ENCODE measurements around the gene SERPINE1. TPM values are rescaled to one million over a fixed set of nuclear protein-coding genes. Genes with fewer than 3 reads are reported as not detected.

SERPINE1 gene
- total RNA-seq, 2 experiments from 2014 or later, result 0.07 TPM; not detected in 1

DNA sequence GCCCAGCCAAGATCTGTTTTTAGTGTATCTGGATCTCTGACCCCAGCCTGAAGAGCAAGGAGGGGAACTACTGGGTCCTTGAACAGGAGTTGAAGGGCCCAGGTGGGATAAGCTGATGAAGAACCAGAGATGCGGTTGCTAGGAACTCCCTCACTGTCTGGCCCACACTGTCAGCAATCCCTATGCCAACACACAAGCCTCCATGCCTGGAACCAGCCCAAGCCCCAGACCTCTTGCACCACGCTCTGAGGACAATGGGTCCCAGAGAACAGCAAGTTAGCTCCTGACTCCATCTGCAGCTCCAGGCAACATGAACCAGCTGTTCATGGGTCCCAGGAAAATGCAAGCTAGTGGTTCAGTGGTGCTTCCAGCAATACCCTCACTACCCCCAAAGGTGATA lies 50.7 kb downstream of the SERPINE1 start:
- CTCF ChIA-PET, result interaction anchor here (1.5 to 5.7 kb wide), 2 partner anchors 15 to 34 kb away, joined by 9 to 33 read pairs; no protein-coding TSS in a partner anchor
- no peak for DNase-seq
- Mint-ChIP-seq H3K36me3 (ENCODE audit: low read depth) (no peaks in the 10 kb centered on the region), H3K27me3 (ENCODE audit: low read depth) (peaks cover 72% of the 10 kb centered on the region), H3K27ac (no peak overlapping the region), H3K9me3 (no peaks in the 10 kb centered on the region), H3K4me3 (no peak overlapping the region), H3K4me1 (ENCODE audit: low read depth) (peaks cover 28% of the 10 kb centered on the region)
- intact Hi-C loops (cut with micrococcal nuclease), result loop anchor here (10.0 kb wide), 1 partner anchor 107 kb away; no protein-coding TSS in a partner anchor

DNA sequence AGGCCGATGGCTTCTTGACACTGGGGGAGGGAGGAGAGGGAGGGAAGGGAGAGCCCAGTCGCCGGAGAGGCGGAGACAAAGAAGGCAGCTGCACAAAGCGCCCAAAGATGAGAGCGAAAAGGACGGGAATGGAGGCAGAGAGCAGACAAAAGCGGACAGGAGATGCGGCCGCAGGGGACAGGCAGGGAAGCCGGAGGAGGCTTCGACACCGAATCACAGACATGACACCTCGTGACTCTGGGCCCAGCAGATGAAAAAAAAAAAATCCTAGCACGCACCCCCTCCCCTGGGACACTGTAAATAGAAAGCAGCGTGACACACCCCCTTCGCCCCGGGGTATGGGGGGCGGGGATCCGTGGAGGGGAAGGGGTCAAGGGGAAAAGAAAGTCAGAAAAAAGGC lies 52.2 kb downstream of the SERPINE1 start:
- peaks cover 62% of the 10 kb centered on the region for H3K27me3 Mint-ChIP-seq (ENCODE audit: low read depth)
- CTCF ChIA-PET, result no interaction called here
- H3K9me3 Mint-ChIP-seq, result no peaks in the 10 kb centered on the region
- no peaks in the 10 kb centered on the region for H3K36me3 Mint-ChIP-seq (ENCODE audit: low read depth)
- no peak overlapping the region for H3K27ac Mint-ChIP-seq
- H3K4me1 Mint-ChIP-seq (ENCODE audit: low read depth), result peaks cover 17% of the 10 kb centered on the region
- no peak for DNase-seq
- intact Hi-C loops (cut with micrococcal nuclease), result loop anchor here (10.0 kb wide), 1 partner anchor 106 kb away; no protein-coding TSS in a partner anchor
- H3K4me3 Mint-ChIP-seq, result no peak overlapping the region

DNA sequence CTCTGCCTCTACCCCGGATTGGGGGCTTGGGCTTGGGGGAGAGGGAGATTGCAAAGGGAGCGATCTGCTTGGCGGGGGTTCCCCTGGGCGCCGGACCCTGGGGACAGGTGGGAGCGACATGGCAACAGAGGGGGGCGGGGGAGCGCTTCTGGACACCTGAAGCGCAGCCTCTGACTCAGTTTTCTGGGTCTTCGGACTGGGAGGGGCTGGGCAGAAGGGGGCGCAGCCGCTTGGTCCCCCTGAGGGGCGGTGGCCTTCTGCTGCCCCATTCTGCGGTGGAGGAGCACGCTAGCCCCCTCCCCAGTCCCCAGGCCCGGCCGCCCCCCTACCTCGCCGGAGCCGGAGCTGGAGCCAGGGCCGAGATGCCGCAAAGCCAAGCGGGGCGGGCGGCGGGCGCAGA lies 52.8 kb downstream of the SERPINE1 start:
- Mint-ChIP-seq H3K27me3 (ENCODE audit: low read depth) (peaks cover 58% of the 10 kb centered on the region), H3K9me3 (no peaks in the 10 kb centered on the region), H3K4me3 (no peak overlapping the region), H3K36me3 (ENCODE audit: low read depth) (no peaks in the 10 kb centered on the region), H3K4me1 (ENCODE audit: low read depth) (peaks cover 12% of the 10 kb centered on the region), H3K27ac (no peak overlapping the region)
- DNase-seq, result no peak
- intact Hi-C loops (cut with micrococcal nuclease), result loop anchor here (10.0 kb wide), 1 partner anchor 105 kb away; no protein-coding TSS in a partner anchor
- CTCF ChIA-PET, result no interaction called here

DNA sequence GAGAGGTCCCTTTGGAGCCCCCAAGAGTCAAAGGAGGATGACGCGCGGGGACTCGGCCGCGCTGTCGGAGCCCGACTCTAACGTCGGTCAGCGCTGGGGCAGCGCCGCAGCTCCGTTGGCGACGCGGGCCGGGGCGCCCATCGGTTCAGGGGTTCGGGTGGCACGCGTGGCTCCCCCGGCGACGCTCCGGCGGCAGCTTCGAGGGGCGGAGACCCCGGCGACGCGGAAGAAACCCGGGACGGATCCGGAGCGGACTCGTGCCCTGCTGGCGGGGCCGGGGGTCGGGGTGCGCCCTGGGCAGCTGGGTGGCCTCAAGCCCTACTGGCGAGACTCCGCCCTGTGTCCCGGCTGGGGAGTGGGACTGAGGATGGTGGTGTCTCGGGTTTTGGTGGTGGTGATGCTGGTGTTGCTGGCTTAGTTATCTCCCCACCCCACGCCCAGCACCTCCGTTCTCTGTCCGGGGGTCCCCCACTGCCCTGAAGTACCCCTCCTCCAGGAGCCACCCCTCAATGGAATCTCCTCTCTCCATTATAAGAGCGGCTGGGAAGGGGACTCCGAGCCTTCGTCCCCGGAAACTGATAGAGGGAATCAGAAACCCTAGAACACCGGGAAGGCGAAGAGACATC lies 53.3 kb downstream of the SERPINE1 start, which contains the start of gene NAT16:
Gene NAT16 (minus strand): TSS at position 164 of the 626 bp plus-strand sequence. CDS start 5,486 bp downstream, outside the sequence.
- H3K9me3 Mint-ChIP-seq, result no peaks in the 10 kb centered on the region
- H3K4me3 Mint-ChIP-seq, result no peak within 1 kb of the TSS
- H3K27ac Mint-ChIP-seq, result no peak within 1 kb of the TSS
- CTCF ChIA-PET, result no interaction called here
- intact Hi-C loops (cut with micrococcal nuclease), result no loop called here
- H3K36me3 Mint-ChIP-seq (ENCODE audit: low read depth), result no peaks in the 10 kb centered on the region
- H3K27me3 Mint-ChIP-seq (ENCODE audit: low read depth), result peaks cover 54% of the 10 kb centered on the region
- DNase-seq, result no peak
- peaks cover 12% of the 10 kb centered on the region for H3K4me1 Mint-ChIP-seq (ENCODE audit: low read depth)

DNA sequence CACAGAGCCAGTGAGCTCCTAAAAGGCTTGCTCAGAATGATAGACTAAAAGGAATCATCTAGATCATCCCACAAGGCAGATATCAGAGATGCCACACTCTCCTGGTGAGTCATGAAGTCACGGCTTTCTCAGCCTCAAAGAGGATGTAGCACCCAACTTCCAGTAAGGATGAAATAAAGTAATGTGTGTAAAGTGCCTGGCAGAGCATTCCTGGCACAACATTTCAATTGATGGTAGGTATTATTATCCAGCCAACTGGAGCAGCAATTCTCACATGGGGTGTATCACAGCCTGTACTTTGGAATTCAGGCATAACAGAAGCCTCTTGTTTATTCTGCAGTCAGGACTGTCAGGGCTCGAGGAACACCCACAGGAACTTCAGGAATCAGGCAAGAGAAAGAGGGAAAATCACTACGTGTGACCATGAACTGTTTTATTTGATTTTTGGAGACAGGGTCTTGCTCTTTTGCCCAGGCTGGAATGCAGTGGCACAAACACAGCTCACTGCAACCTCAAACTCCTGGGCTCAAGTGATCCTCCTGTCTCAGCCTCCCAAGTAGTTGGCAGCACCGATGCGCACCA lies 58.4 kb downstream of the SERPINE1 start:
- Mint-ChIP-seq H3K27ac (no peak overlapping the region), H3K4me1 (ENCODE audit: low read depth) (peaks cover 4% of the 10 kb centered on the region), H3K36me3 (ENCODE audit: low read depth) (no peaks in the 10 kb centered on the region), H3K27me3 (ENCODE audit: low read depth) (peaks cover 24% of the 10 kb centered on the region), H3K4me3 (no peak overlapping the region), H3K9me3 (no peaks in the 10 kb centered on the region)
- CTCF ChIA-PET, result interaction anchor here (1.3 kb wide), 1 partner anchor 41 kb away, joined by 5 read pairs; no protein-coding TSS in a partner anchor
- DNase-seq, result no peak
- intact Hi-C loops (cut with micrococcal nuclease), result no loop called here

DNA sequence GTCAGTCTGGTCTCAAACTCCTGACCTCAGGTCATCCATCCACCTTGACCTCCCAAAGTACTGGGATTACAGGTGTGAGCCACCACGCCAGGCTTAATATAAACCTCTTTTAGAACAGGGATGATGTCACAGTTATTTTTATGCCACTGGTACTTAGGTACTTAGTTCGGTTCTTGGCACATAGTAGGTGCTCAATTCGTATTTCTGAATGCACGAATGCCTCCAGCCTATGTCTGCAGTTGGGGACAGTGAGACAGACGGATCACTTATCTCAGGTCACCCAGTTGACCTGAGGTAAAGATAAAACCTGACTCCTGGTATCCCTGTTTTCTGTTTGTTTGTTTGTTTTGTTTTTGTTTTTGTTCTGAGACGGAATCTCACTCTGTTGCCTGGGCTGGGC lies 59.3 kb downstream of the SERPINE1 start:
- intact Hi-C loops (cut with micrococcal nuclease), result no loop called here
- DNase-seq, result no peak
- Mint-ChIP-seq H3K27ac (no peak overlapping the region), H3K4me1 (ENCODE audit: low read depth) (peaks cover 2% of the 10 kb centered on the region), H3K4me3 (no peak overlapping the region), H3K27me3 (ENCODE audit: low read depth) (peaks cover 17% of the 10 kb centered on the region), H3K9me3 (no peaks in the 10 kb centered on the region), H3K36me3 (ENCODE audit: low read depth) (no peaks in the 10 kb centered on the region)
- CTCF ChIA-PET, result interaction anchor here (1.1 kb wide), 1 partner anchor 16 kb away, joined by 4 read pairs; no protein-coding TSS in a partner anchor

DNA sequence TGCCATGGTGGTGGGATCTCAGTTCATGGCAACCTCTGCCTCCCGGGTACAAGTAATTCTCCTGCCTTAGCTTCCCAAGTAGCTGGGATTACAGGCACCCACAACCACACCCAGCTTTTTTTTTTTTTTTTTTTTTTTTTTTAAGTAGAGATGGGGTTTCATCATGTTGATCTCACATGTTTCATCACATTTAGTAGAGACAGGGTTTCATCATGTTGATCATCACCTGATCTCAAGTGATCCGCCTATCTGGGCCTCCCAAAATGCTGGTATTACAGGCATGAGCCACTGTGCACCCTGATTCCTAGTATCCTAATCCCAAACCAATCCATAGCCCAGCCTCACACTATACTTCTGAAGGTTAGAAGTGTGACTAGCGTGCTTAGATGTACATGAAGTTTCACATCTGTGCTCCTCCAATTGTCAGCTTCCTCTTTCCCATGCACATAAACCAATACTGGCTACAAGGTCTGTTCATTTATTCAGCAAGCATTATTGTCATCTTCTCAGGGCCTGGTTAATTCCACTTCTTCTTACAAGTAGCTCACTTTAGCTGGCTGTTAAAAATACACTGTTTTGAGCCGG lies 60.0 kb downstream of the SERPINE1 start:
- peaks cover 15% of the 10 kb centered on the region for H3K27me3 Mint-ChIP-seq (ENCODE audit: low read depth)
- peaks cover 2% of the 10 kb centered on the region for H3K4me1 Mint-ChIP-seq (ENCODE audit: low read depth)
- no peaks in the 10 kb centered on the region for H3K36me3 Mint-ChIP-seq (ENCODE audit: low read depth)
- H3K27ac Mint-ChIP-seq, result no peak overlapping the region
- no peak overlapping the region for H3K4me3 Mint-ChIP-seq
- H3K9me3 Mint-ChIP-seq, result no peaks in the 10 kb centered on the region
- intact Hi-C loops (cut with micrococcal nuclease), result no loop called here
- DNase-seq, result no peak
- CTCF ChIA-PET, result interaction anchor here (0.7 to 1.1 kb wide), 3 partner anchors 16 to 43 kb away, joined by 3 to 4 read pairs (median 4); no protein-coding TSS in a partner anchor

Small RNA genes within 50 kb of the gene (microRNA-seq; reads per million reads assigned to microRNA genes)
- not detected for gene MIR4653 (ENCODE audit: borderline microRNAs expressed, borderline replicate concordance)

Other genes with a start within 250 kb of the SERPINE1 start
- 1 to 10 TPM in 1 of 2 experiments, under 1 TPM in 1; 0.64 to 1.4 TPM for gene UFSP1, start 237.4 kb upstream of the SERPINE1 start, total RNA-seq
- not detected for gene ACHE, start 231.2 kb upstream of the SERPINE1 start, total RNA-seq
- gene MUC3A, start 177.6 kb upstream of the SERPINE1 start, total RNA-seq, result not detected
- not detected for gene MUC12, start 157.5 kb upstream of the SERPINE1 start, total RNA-seq
- gene MUC17, start 107.0 kb upstream of the SERPINE1 start, total RNA-seq, result not detected
- 10 to 100 TPM; 41.4 to 41.7 TPM for gene TRIM56, start 41.6 kb upstream of the SERPINE1 start, total RNA-seq
- gene AP1S1, start 27.4 kb downstream of the SERPINE1 start, total RNA-seq, result 10 to 100 TPM; 40.6 to 43.5 TPM
- gene VGF, start 38.5 kb downstream of the SERPINE1 start, total RNA-seq, result not detected
- gene NAT16, start 53.2 kb downstream of the SERPINE1 start, total RNA-seq, result not detected
- gene MOGAT3, start 73.9 kb downstream of the SERPINE1 start, total RNA-seq, result not detected
- 10 to 100 TPM; 18.8 to 19.7 TPM for gene PLOD3, start 90.5 kb downstream of the SERPINE1 start, total RNA-seq
- gene ZNHIT1, start 91.1 kb downstream of the SERPINE1 start, total RNA-seq, result 10 to 100 TPM; 31.7 to 35.3 TPM
- gene CLDN15, start 110.7 kb downstream of the SERPINE1 start, total RNA-seq, result 10 to 100 TPM in 1 of 2 experiments, 1 to 10 TPM in 1; 9.8 to 11.1 TPM
- 10 to 100 TPM; 84.2 to 84.3 TPM for gene FIS1, start 118.0 kb downstream of the SERPINE1 start, total RNA-seq
- gene IFT22, start 194.7 kb downstream of the SERPINE1 start, total RNA-seq, result 1 to 10 TPM; 5.4 to 6.8 TPM
- gene COL26A1, start 235.8 kb downstream of the SERPINE1 start, total RNA-seq, result not detected

All from activated naive CD4-positive, alpha-beta T cell treated with anti-CD3 and anti-CD28 coated beads for 36 hours (primary cell).